K562 treated with DMSO at 1 percent for 24 hours (cell line): ENCODE results near the gene TULP1. TPM values are rescaled to one million over a fixed set of nuclear protein-coding genes. Genes with fewer than 3 reads are reported as not detected.

ENCODE experiments used
- total RNA-seq: library from RNA; unstranded; fragments of 300-600 nt; gene quantifications from 2 replicates; pipeline ENCODE4 v1.2.3, GENCODE V29; 2022; ENCODE audit warnings: low read depth; ENCODE audit not compliant: insufficient read depth

TULP1 gene
- total RNA-seq: not detected in 2 replicates

GRCh38 chr6:35512740-35513139 lies at the start of gene TULP1:
TSS of gene TULP1 (minus strand) at chr6:35512896. CDS start at chr6:35512858, 38 bp downstream.

GRCh38 chr6:35496841-35497570 lies 15.7 kb downstream of the TULP1 start, which contains the start of gene TEAD3:
TSS of gene TEAD3 (minus strand) at chr6:35497079.

GRCh38 chr6:35468181-35468979 lies 44.3 kb downstream of the TULP1 start, which contains the start of gene RPL10A:
TSS of gene RPL10A (plus strand) at chr6:35468401. CDS start at chr6:35468435, 34 bp downstream.

GRCh38 chr6:35452183-35453090 lies 60.3 kb downstream of the TULP1 start, which contains the start of gene FANCE:
TSS of gene FANCE (plus strand) at chr6:35452338. CDS start at chr6:35452546, 208 bp downstream.

Other genes starting within 250 kb of the TULP1 start
- gene DEF6, start 215.1 kb downstream of the TULP1 start, total RNA-seq: 47.6 and 48.6 TPM in 2 replicates
- gene PPARD, start 170.3 kb downstream of the TULP1 start, total RNA-seq: 59.8 and 65.3 TPM in 2 replicates
- gene FANCE, start 60.6 kb downstream of the TULP1 start, total RNA-seq: 14.6 and 16.8 TPM in 2 replicates
- gene RPL10A, start 44.5 kb downstream of the TULP1 start, total RNA-seq: 2,768 and 2,840 TPM in 2 replicates
- gene TEAD3, start 15.8 kb downstream of the TULP1 start, total RNA-seq: 12.7 and 14.0 TPM in 2 replicates
- 31.2 and 37.0 TPM in 2 replicates for gene FKBP5, start 176.0 kb upstream of the TULP1 start, total RNA-seq
- 0.36 and 0.59 TPM in 2 replicates for gene ARMC12, start 224.1 kb upstream of the TULP1 start, total RNA-seq